GM19351 (cell line): ENCODE measurements around the gene MEF2D.

ENCODE experiments used
- ATAC-seq: cut with Tn5 transposase; IDR thresholded peaks from one replicate; pipeline ENCODE4 v1.9.1; 2021; ENCODE audit warnings: mild to moderate bottlenecking, moderate library complexity; ENCODE audit not compliant: unreplicated experiment

MEF2D gene

DNA sequence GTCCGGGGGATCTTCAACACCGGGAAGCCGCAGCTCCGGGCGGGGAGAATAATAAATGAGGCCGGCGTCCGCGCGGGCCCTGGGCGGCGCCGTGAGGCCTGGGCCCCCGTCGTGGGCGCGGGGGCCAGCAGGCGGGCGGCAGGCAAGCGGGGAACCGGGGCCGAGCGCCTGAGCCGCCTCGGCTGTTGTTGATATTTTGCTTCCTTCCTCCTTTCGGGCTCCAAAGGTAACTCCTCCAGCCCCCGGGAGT is at the start of gene MEF2D:
Gene MEF2D, minus strand, starts transcription at position 233 of the 250 bp plus-strand sequence. CDS start 17,483 bp downstream, outside the sequence.
- no peak for ATAC-seq

DNA sequence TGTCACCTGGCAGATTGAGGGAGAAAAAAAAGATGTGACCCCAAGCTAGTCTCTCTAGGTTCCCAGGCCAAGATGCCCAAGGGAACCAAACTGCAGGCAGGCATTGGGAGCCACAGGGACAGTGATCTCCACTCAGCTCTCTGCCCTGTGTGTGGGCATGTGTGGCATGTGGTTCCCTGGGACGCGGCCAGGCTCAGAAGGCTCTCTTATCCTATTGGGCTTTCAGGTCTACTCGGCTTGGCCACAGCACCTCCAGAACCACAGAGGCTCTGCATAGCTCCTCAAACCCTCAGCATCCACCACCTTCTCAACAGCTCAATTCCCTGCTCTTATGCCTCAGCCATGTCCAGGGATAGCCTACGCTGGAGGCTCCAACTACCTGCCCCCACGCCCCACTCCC is 49.8 kb upstream of the MEF2D start:
- ATAC-seq: no peak

DNA sequence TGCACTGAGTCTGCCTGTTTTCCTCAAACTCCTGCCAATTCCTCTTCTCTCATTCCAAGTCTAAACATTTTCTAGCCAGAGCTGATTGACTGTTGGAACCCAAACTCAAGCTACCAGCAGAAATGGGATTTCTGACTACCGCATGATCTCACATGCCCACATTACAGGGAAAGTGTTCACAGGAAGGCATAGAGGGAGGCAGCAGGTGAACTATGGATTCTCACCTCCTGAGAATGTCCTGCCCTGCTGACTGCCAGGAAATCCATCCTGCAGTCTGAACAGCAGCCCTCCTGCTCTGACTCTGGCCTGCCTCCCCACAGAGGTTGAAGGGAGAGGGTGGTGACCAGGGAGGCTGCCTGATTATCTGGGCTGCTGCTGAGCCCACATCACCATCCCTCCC is 49.3 kb upstream of the MEF2D start:
- no peak for ATAC-seq

DNA sequence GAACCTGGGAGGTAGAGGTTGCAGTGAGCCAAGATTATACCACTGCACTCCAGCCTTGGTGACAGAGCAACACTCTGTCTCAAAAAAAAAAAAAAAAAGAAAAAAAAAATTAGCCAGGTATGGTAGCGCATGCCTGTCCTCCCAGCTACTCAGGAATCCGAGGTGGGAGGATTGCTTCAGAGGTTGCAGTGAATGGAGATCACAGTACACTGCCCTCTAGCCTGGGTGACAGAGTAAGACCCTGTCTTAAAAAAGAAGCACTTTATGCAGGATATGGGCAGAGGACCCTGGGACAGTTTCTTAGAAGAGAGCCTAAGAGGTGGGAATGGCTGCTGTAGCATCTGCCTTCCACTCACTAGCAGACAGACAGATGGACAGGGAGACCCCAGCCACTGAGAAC is 48.8 kb upstream of the MEF2D start:
- no peak for ATAC-seq

DNA sequence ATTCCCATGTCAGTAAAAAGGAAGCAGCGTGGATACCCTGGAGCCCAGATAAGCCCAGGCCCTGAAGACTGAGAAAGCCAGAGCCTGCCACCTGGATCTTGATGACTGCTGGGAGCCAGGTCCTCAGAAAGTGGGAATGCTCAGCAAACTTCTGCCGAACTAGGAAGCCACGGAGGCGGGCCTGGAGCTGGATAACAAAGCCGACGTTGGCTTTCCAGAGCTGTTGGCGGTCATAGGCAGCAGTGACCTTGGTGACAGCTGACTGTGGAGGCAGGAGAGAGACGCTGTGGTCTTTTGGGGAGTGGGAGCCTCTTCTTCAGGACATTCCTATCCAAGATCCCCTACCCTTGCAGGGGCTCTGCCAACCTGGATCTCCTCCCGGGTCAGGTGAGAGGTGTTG is 47.4 kb upstream of the MEF2D start:
- no peak for ATAC-seq

DNA sequence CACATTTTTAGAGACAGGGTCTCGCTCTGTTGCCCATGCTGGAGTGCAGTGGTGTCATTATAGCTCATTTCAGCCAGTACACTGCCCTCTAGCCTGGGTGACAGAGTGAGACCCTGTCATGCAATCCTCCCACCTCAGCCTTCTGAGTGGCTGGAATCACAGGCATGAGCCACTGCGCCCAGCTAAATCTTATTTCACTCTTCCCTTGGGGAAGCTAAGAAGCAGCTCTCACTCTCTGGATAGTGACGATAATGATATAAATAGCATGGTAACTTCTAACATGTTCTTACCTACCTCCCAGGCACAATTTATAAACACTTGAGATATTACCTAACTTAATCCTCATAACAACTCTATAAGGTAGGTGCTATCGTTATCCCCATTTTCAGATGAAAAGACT is 46.9 kb upstream of the MEF2D start:
- ATAC-seq: no peak

DNA sequence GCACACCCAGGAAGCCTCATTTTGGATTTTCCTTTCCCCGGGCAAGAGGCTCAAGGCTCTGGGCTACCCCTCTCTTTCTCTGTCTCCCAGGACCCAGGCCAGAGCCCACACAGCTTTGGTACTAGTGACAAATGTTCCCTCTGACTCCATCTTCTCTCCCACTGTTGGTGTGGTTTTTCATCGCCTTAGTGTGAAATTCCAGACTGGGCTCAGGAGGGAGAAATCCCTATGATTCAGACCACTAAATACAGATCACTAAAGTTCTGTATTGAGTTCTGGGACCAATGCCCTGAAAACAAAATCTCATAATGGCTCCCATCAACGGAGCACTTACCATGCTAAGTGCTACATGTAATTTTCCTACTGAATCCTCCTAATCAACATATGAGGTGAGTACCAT is 45.7 kb upstream of the MEF2D start:
- no peak for ATAC-seq

DNA sequence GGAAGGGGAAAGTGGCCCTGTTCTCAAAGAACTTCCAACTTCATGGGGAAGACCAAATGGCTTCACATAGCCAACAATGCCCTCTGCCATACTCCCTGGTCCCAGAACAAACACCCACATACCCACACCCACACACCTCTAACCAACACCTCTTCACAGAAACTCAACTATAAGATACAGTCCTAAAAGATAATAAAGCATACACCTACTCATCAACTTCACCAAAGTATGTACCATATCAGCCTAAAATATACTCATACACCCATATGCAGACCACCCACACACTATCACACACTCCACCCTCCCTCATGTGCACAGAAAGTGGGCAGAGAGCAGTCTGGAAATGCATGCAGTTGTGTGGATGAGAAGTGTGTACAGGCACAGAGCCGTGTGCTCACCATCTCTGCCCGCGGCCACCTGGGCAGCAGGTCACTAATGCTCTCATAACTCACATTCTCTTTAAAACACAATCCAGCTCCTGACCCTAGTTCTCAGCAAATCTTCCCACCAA is 44.1 kb upstream of the MEF2D start:
- ATAC-seq: no peak

DNA sequence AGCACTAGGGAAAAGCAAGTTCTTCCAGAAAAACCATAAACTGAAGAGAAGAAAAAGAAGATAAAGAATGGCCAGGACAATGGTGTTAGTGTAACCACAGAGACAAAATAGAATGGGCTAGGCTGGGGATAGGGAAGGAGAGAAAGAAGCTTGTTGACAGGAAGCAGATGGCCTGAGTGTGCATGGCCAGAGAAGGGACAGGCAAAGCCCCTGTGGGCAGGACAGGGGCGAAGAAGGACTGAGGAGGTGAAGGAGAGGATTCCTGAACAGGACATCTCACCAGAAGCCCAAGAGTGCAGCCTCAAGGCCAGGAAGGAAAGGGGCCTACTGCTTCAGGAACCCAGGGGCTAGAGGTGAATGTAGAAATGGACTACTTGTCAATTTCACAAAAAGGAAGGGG is 42.5 kb upstream of the MEF2D start:
- no peak for ATAC-seq

DNA sequence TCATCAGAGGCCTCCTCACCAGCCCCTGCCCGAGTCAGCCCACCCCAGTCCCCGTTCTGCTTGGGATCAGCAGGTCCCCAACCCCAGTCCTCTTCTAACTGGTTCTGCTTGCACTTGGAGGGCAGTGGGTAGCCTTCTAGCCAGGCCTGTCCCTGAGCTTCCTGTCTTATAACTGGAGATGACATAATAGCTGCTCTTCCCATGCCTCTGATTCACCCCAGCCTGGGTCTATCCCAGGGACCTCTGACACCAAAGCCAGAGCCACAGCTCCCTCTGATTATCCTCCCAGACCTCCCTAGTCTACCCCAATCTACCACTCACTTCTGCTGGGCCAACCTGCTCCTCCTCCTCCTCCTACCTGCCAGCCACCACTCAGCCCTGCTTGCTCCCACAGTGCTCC is 40.4 kb upstream of the MEF2D start:
- ATAC-seq: no peak

DNA sequence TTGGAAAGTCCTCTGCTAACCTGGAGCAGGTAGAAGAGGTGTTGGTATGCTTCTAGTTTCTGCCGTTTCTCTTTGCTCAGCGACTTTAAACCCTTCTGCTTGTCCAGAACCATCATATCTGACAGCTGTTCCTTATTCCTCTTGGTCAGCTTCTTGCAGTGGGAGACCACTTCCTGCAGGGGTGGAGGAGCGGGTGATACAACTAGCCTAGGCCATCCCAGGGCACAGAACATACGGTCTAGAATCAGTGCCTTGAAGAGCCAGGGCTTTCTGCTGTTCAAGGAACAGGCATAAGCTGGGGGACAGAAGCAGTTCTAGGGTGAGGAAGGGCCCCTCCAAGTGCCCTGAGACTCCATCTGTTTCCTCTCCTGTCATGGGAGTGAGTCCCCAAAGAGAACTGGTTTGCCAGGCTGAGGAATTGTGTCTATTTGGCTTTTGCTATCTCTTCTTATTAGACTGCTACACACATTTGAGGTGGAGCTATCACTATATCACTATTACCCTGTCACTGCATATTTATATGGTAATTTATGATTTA is 39.3 kb upstream of the MEF2D start:
- ATAC-seq: no peak

DNA sequence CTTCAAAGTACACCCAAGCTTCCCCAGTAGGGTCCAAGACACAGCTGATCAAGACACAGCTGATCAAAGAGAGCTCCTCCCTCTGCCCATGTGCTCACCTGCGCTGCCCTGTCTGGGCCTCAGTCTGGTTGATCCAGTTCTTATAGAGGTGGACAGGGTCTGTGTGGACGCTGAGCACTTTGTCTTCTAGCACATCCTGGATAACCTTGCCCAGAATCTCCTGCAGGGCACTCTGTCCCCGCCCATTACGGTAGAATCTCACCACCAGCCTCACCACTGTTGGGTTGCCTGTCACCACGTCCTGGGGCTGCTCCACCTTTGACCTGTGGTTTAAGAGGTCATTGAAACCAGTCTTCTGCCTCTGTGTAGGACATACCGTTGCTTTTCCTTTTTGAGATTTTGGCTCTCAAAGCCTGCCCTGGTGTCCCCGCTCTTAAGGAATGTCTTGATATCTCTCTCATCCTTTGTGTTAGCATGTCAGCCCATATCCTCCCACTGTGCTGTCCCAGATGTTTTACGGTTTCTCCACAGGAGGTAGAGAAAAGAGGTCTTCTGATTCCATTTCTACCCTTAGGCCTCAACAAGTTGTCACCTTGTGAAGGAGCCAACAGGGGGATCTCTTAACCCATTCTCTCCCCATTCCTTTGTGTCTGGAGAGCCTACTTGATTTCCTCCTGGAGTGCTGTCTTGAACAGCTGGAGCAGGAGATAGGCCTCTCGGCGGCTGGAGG is 38.3 kb upstream of the MEF2D start:
- no peak for ATAC-seq

DNA sequence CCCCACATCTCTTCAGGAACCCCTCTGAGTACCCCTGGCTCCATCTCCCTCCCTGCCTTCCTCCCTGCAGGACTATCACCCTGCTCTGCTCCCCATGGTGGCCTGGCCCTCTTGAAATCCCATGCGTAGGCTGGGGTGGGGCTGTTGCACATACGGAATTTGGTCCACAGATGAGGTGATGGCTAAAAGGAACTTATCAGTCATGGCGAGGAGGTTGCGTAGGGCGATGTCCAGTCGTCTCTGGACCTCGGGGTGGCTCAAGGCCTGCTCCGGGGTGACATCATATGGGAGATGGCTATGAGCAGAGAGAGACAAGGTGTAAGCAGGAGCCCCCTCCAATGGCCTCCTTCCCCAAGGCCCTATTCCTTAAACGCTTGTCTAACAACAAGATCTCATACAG is 36.5 kb upstream of the MEF2D start:
- no peak for ATAC-seq

DNA sequence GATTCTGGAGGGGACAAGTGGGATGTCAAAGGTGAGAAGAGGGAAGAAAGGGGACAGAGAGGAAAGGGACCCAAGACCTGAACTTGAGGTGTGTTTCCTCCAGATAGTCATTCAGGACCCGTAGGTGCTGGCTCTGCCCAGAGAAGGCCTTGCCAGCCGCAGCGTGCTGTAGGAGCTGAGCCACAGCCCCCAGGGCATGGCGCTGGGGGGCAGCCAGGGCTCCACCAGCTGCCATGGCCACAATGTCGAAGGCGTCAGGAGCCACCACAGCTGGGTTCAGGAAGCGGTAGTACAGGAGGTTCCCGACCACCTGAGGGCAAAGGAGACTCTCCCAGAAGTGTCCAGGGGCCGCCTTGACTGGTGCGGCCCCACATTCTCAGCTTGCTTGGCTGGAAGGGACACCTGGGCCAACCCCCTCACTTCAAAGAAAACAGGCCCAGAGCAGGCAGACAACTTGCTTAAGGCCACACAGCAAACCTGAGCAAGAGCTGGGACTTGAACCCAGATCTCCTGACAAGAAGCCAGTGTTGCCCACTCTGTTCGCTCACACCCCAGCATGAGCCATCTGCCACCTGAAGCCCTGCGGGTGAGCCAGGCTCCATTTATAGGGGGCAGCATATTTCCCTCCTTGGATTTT is 34.0 kb upstream of the MEF2D start:
- ATAC-seq: no peak

DNA sequence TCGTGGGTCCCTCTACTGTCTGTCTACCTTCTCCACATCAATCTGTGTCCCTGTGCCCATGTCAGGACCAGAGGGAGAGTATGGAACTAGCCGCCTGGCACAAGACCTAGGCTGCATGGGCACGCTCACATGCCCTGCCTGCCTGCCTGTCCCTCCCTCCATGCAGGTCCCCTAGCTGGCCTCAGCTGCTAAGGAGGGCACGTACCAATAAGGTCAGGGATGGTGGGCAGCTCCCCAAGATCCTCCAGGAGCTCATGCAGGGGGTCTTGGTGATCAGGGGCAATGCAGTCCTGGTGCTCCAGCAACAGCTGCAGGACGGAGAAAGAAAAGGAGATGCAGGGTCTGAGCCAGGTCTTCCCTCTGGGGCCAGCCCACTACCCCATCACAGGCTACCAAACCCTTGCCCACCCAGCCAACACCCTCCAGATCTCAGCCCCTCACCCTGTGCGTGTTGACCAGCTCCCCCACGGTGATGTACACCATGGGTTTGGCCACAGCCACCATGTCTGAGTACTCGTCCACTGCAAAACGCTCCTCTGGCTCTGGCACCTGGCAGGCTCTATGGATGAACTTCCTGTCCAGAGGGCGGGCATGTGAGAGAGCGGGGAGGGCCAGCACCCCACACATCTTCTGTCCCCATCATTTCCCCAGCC is 33.1 kb upstream of the MEF2D start:
- no peak for ATAC-seq

DNA sequence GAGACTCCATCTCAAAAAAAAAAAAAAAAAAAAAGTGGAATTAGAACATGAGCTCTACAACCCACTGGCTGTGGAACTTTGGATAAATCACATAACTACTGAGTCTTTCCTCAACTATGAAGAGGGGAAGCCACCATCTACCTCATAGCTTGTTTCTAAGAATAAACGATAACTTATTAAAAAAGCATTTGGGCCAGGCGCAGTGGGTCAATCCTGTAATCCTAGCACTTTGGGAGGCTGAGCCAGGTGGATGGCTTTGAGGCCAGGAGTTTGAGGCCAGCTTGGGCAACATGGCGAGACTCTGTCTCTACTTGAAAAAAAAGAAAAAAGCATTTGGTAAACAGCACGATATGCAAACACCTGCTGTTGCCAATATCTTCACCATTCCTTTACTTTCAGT is 31.8 kb upstream of the MEF2D start:
- no peak for ATAC-seq

DNA sequence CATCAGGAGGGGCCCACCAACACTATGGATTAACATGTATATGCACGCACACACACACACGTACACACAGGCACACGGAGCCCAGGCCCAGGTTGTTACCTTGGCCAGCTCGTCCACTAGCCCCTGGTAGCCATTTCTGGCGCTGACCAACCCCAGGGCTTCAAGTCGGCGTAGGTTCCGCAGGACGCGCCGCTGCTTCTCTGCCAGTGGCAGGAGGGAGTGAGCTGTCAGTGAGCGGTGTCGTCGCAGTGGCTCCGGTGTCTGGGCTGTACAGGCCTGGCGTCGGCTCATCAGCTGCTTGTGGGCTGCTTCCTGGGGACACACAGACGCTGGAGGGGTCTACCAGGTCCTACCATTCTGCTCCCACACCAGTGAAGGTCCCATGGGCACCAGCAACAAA is 29.4 kb upstream of the MEF2D start:
- no peak for ATAC-seq

DNA sequence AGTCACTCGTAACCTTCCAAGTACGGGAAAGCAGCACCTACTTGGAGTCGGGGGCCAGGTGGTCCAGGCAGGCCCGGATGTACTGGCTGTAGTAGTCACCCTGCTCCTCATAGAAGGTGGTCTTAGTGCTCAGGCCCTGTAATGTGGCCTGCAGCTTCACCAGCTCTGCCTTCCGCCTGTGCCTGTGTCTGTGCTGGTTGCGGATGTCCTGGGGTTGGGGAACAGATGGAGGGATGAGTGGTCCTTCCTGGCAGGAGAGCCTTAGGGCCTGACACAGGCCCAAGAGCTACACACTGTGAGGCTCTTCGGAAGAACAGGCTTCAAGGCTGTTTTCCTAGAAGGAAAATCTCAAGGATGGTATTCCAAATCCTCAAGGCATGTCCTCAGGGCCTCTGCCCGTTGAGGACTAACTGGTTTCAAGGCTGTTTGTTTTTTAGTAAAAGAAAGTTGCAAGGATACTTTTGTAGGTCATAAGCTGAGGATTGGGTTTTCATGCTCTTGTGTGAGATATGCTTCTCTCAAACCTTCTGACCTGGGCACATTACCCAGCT is 28.4 kb upstream of the MEF2D start:
- no peak for ATAC-seq

DNA sequence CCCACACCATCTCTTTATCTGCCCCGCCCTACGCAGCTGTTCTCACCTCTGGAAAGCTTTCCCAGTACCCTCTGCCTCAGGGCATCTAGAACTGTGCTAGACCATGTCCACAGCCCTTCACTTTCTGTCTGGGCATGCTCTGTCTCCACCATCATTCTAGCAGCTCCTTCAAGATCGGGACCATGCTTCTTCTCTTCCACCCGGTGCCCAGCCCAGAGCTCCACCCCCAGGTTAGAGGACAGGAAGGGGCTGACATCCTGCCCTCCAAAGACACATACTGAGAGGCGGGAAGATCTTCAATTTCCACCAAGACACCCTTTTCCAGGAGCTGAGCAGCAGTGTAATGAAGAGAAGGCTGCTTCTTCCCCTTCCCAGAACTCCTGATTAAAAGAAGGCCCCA is 27.7 kb upstream of the MEF2D start:
- no peak for ATAC-seq

DNA sequence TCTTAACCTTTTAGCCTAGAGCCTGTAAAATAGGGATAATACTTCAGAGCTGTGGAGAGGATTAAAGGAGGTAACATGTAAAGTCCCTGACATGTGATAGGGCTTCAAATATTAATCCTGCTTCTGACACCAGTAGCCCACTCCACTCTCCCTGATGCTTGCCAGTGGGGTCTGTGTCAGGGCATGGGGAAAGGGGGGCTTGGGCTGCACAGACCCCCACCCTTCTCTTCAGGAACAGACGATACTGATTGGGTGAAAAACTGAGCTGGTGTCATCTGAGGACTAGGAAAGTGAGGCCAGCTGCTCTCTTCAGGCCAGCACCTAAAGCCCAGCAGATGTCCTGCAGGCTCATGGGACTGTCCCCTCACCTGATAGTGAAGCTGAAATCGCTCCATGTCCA is 27.0 kb upstream of the MEF2D start:
- ATAC-seq: no peak

DNA sequence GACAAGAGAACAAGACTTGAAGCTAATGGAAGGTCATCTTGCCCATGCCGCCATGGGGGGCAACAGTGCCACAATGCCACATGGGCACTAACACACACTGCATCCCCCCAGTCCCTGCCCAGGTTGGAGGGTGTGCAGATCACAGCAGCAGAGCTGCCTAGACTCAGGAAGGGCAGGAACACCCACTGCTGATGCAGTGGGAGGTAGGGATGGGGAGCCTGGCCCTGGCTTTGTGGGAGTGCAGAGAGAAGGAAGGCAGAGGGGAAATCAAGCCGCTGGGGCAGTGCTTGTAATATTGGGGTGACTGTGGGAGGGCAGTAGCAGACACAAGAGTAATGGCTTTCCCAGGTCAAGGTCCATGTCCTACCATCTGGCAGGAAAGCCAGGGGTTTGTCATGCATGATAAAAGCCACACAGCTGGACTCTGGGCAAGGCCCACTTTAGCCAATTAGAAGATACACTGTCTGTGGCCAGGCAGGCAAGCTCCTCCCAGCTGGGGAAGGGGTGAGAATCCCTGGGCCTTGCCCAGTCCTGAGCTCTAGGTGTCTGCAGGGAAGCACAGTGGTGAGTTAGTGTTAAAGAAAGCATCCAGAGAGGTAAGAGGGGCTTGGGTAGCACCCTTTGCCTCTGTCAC is 25.4 kb upstream of the MEF2D start:
- ATAC-seq: no peak
